ENCODE data around the gene PHKG2.

The PHKG2 gene

DNA sequence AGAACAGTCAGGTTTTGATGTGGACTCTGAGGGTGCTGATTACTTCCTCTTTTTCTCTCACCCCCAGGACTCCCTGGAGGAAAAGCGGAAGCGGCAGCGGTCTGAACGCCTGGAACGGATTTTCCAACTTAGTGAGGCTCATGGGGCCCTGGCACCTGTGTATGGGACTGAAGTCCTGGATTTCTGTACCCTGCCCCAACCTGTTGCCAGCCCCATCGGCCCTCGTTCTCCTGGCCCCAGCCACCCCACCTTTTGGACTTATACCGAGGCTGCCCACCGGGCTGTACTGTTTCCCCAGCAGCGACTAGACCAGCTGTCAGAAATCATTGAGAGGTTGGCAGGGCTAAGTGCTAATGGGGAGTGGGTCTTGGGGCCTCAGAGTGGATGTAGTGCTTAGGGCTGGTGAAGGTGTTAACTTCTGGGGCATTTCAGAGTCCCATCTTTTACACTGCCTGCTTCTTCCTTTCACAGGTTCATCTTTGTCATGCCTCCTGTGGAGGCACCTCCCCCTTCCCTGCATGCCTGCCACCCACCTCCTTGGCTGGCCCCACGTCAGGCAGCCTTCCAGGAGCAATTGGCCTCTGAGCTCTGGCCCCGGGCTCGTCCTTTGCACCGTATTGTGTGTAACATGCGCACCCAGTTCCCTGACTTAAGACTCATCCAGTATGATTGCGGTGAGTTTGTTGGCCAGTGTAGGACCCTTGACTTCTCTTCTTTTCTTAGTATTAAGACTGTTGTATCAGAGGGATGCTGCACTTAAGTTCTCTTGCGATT, 19.1 kb upstream of the PHKG2 start:
- Histone ChIP-seq H3K4me1 (ENCODE audit: control insufficient read depth, insufficient read depth, low read length) (peaks cover 12% of the 10 kb centered on the region), H3K4me3 (ENCODE audit: low read depth, low read length) (no peak overlapping the region), H3K27me3 (ENCODE audit: control insufficient read depth, insufficient read depth, low read length) (no peaks in the 10 kb centered on the region), H3K27ac (ENCODE audit: low read depth, low read length) (no peak overlapping the region), H3K9ac (ENCODE audit: low read length) (no peak overlapping the region), H3K36me3 (ENCODE audit: control insufficient read depth, insufficient read depth, low read length) (peaks cover 85% of the 10 kb centered on the region), H3K9me3 (ENCODE audit: control insufficient read depth, insufficient read depth, low read depth, low read length) (no peaks in the 10 kb centered on the region)

DNA sequence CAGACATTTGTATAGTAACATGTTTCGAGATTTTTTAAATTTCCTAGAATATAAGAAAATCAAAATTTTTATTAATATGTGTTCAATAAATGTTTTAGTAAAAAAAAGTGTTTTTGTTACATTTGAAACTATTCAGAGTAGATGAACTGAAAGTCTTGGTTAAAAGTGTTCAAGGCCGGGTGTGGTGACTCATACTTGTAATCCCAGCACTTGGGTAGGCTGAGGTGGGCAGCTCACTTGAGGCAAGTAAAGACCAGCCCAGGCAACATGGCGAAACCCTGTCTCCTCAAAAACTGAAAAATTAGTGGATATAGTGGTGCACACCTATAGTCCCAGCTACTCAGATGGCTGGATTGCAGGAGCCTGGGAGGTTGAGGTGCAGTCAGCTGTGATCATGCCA, 16.8 kb upstream of the PHKG2 start:
- Histone ChIP-seq H3K9ac (ENCODE audit: low read length) (no peak overlapping the region), H3K9me3 (ENCODE audit: control insufficient read depth, insufficient read depth, low read depth, low read length) (no peaks in the 10 kb centered on the region), H3K4me3 (ENCODE audit: low read depth, low read length) (no peak overlapping the region), H3K27me3 (ENCODE audit: control insufficient read depth, insufficient read depth, low read length) (no peaks in the 10 kb centered on the region), H3K36me3 (ENCODE audit: control insufficient read depth, insufficient read depth, low read length) (peaks cover 80% of the 10 kb centered on the region), H3K27ac (ENCODE audit: low read depth, low read length) (no peak overlapping the region), H3K4me1 (ENCODE audit: control insufficient read depth, insufficient read depth, low read length) (peaks cover 12% of the 10 kb centered on the region)

DNA sequence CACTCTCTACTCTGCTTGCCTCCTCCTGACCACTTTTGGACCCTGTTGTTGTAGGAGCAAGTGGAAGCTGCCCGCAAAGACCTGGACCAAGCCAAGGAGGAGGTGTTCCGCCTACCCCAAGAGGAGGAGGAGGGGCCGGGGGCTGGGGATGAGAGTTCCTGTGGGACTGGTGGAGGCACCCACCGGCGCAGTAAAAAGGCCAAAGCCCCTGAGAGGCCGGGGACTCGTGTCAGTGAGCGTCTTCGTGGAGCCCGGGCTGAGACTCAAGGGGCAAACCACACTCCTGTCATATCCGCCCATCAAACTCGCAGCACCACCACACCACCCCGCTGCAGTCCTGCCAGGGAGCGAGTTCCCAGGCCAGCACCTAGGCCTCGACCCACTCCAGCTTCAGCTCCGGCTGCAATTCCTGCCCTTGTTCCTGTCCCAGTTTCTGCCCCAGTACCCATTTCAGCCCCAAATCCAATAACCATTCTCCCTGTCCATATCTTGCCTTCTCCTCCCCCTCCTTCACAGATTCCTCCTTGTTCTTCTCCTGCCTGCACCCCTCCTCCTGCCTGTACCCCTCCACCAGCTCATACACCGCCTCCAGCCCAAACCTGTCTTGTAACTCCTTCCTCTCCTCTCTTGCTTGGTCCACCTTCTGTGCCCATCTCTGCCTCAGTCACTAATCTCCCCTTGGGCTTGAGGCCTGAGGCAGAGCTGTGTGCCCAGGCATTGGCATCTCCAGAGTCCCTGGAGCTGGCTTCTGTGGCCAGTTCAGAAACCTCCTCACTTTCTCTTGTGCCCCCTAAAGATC, 11.0 kb upstream of the PHKG2 start:
- Histone ChIP-seq H3K4me3 (ENCODE audit: low read depth, low read length) (no peak overlapping the region), H3K9me3 (ENCODE audit: control insufficient read depth, insufficient read depth, low read depth, low read length) (no peaks in the 10 kb centered on the region), H3K4me1 (ENCODE audit: control insufficient read depth, insufficient read depth, low read length) (peaks cover 18% of the 10 kb centered on the region; the same call in 1 of the 2 replicates), H3K27me3 (ENCODE audit: control insufficient read depth, insufficient read depth, low read length) (no peaks in the 10 kb centered on the region), H3K9ac (ENCODE audit: low read length) (no peak overlapping the region), H3K27ac (ENCODE audit: low read depth, low read length) (no peak overlapping the region), H3K36me3 (ENCODE audit: control insufficient read depth, insufficient read depth, low read length) (peaks cover 80% of the 10 kb centered on the region)

DNA sequence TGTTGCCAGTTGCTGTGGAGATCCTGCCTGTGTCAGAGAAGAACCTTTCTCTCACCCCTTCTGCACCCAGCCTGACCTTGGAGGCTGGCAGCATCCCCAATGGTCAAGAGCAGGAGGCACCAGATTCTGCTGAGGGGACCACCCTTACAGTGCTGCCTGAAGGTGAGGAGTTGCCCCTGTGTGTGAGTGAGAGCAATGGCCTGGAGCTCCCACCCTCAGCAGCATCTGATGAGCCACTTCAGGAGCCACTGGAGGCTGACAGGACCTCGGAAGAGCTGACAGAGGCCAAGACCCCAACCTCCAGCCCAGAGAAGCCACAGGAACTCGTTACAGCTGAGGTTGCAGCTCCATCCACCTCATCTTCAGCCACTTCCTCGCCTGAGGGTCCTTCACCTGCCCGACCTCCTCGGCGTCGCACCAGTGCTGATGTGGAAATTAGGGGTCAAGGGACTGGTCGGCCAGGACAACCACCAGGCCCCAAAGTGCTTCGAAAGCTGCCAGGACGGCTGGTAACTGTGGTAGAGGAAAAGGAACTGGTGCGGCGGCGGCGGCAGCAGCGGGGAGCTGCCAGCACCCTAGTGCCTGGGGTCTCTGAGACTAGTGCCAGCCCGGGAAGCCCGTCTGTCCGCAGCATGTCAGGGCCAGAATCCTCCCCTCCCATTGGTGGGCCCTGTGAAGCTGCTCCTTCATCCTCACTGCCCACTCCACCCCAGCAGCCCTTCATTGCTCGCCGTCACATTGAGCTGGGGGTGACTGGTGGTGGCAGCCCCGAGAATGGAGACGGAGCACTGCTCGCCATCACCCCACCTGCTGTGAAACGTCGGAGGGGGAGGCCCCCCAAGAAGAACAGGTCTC, 10.2 kb upstream of the PHKG2 start:
- Histone ChIP-seq H3K4me3 (ENCODE audit: low read depth, low read length) (no peak overlapping the region), H3K36me3 (ENCODE audit: control insufficient read depth, insufficient read depth, low read length) (peaks cover 75% of the 10 kb centered on the region), H3K9me3 (ENCODE audit: control insufficient read depth, insufficient read depth, low read depth, low read length) (no peaks in the 10 kb centered on the region), H3K4me1 (ENCODE audit: control insufficient read depth, insufficient read depth, low read length) (peaks cover 18% of the 10 kb centered on the region; the same call in 1 of the 2 replicates), H3K9ac (ENCODE audit: low read length) (no peak overlapping the region), H3K27ac (ENCODE audit: low read depth, low read length) (no peak overlapping the region), H3K27me3 (ENCODE audit: control insufficient read depth, insufficient read depth, low read length) (no peaks in the 10 kb centered on the region)

DNA sequence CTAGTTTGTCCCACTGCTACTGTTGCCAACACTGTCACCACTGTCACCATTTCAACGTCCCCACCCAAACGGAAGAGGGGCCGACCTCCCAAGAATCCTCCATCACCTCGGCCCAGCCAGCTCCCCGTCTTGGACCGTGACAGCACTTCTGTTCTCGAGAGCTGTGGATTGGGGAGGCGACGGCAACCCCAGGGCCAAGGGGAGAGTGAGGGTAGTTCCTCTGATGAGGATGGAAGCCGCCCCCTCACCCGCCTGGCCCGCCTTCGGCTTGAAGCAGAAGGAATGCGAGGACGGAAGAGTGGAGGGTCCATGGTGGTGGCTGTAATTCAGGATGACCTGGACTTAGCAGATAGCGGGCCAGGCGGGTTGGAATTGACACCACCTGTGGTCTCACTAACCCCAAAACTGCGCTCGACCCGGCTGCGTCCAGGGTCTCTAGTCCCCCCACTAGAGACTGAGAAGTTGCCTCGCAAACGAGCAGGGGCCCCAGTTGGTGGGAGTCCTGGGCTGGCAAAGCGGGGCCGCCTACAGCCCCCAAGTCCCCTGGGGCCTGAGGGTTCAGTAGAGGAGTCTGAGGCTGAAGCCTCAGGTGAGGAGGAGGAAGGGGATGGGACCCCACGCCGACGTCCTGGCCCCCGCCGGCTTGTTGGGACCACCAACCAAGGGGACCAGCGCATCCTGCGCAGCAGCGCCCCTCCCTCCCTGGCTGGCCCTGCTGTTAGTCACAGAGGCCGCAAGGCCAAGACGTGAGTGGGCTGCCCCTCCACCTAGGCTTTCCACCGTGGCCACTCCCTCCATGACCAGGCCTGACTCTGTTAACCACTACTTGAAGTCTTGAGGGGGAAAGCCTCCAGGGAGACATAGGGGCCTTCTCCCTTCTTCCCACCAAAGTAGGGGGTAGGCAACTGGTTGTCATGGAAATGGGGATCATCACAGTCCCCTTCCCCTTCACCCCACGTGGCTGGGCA, 9.0 kb upstream of the PHKG2 start:
- H3K4me1 ChIP-seq (ENCODE audit: control insufficient read depth, insufficient read depth, low read length): peaks cover 18% of the 10 kb centered on the region; the same call in 1 of the 2 replicates
- peaks cover 71% of the 10 kb centered on the region for H3K36me3 ChIP-seq (ENCODE audit: control insufficient read depth, insufficient read depth, low read length)
- H3K9me3 ChIP-seq (ENCODE audit: control insufficient read depth, insufficient read depth, low read depth, low read length): no peaks in the 10 kb centered on the region
- H3K27me3 ChIP-seq (ENCODE audit: control insufficient read depth, insufficient read depth, low read length): no peaks in the 10 kb centered on the region
- no peak overlapping the region for H3K4me3 ChIP-seq (ENCODE audit: low read depth, low read length)
- no peak overlapping the region for H3K27ac ChIP-seq (ENCODE audit: low read depth, low read length)
- no peak overlapping the region for H3K9ac ChIP-seq (ENCODE audit: low read length)

DNA sequence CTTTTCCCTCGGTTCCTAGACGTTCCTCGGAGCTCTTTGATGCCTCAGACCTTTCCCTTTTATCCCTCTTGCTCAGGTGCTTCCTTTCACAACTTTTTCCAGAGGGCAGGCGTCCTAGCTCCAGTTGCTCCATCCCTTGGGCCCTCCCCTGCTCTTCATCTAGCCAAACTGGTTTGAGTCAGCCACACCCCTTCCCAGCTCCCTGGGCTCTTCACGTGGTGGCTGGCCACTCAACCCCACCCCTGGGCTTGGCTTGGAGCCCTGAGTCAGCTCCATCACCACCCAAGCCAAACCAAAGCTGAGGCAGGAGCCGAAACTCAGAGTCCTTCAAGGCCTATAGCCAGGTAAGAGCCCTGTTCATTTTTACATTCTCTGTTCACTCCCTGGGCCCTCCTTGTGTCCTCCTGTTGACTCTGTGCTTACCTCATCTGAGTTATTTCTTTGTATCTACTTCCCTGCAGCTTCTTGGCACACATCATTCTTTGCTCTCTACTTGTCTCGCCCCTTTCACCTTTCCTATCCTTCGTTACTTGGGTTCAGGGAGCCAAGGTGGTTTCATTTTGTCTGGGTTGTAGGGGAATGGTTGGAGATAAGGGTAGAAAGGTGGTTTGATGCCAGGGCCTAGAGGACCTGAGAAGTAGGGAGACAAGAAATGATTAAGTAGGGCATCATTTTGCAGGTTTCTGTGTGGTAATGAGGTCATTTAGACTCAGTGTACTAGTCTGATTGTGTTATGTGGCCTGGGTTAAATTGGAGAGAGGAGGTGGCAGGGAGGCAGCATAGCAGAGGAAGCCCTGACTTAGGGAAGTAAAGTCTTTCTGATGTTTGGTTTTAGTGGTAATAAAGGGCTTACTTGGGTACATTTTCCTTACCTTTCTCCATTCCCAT, 7.6 kb upstream of the PHKG2 start:
- Histone ChIP-seq H3K36me3 (ENCODE audit: control insufficient read depth, insufficient read depth, low read length) (peaks cover 73% of the 10 kb centered on the region), H3K27ac (ENCODE audit: low read depth, low read length) (no peak overlapping the region), H3K27me3 (ENCODE audit: control insufficient read depth, insufficient read depth, low read length) (no peaks in the 10 kb centered on the region), H3K9me3 (ENCODE audit: control insufficient read depth, insufficient read depth, low read depth, low read length) (no peaks in the 10 kb centered on the region), H3K4me1 (ENCODE audit: control insufficient read depth, insufficient read depth, low read length) (peaks cover 18% of the 10 kb centered on the region; the same call in 1 of the 2 replicates), H3K9ac (ENCODE audit: low read length) (peak overlapping the region; percentile 54), H3K4me3 (ENCODE audit: low read depth, low read length) (peak overlapping the region; percentile 27; the same call in 1 of the 2 replicates)

DNA sequence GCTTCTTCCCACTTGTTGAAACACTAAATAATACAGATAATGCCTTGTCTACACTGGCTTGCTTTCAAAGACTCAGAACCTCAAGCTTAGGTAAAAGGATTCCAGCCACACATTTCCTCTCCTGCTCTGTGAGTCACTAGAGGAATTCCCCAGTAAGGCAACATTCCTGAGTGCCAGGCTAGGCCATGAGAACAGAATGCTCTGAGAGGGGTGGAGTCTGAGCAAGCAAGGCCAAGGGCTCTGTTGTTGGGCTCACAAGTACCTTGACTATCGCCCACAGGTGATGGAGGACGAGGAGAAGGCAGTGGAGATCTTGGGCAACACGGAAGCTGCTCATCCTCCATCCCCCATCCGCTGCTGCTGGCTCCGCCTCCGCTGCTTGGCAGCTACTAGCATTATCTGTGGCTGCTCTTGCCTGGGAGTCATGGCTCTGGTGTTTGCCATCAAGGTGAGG, 6.7 kb upstream of the PHKG2 start:
- H3K27me3 ChIP-seq (ENCODE audit: control insufficient read depth, insufficient read depth, low read length): no peaks in the 10 kb centered on the region
- H3K9me3 ChIP-seq (ENCODE audit: control insufficient read depth, insufficient read depth, low read depth, low read length): no peaks in the 10 kb centered on the region
- peak overlapping the region; percentile 54 for H3K9ac ChIP-seq (ENCODE audit: low read length)
- peaks cover 18% of the 10 kb centered on the region; the same call in 1 of the 2 replicates for H3K4me1 ChIP-seq (ENCODE audit: control insufficient read depth, insufficient read depth, low read length)
- H3K36me3 ChIP-seq (ENCODE audit: control insufficient read depth, insufficient read depth, low read length): peaks cover 64% of the 10 kb centered on the region
- no peak overlapping the region for H3K27ac ChIP-seq (ENCODE audit: low read depth, low read length)
- no peak overlapping the region for H3K4me3 ChIP-seq (ENCODE audit: low read depth, low read length)

DNA sequence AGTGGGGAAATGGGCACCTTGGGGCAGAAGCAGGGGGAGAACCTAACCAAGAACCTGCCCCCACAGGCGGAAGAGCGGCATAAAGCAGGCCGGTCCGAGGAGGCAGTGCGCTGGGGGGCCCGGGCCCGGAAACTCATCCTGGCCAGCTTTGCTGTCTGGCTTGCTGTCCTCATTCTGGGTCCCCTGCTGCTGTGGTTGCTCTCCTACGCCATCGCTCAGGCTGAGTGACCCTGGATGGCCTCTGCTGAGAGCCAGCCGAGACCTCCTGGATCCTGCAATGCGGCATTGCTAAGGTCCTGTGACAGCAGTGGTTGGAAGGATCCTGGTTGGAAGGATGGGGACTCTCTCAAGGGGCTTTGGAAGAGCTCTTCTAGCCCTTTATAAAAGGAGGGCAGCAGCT, 4.5 kb upstream of the PHKG2 start:
- no peak overlapping the region for H3K4me3 ChIP-seq (ENCODE audit: low read depth, low read length)
- no peak overlapping the region for H3K9ac ChIP-seq (ENCODE audit: low read length)
- H3K27ac ChIP-seq (ENCODE audit: low read depth, low read length): no peak overlapping the region
- H3K9me3 ChIP-seq (ENCODE audit: control insufficient read depth, insufficient read depth, low read depth, low read length): no peaks in the 10 kb centered on the region
- peaks cover 24% of the 10 kb centered on the region; the same call in 1 of the 2 replicates for H3K4me1 ChIP-seq (ENCODE audit: control insufficient read depth, insufficient read depth, low read length)
- peaks cover 42% of the 10 kb centered on the region for H3K36me3 ChIP-seq (ENCODE audit: control insufficient read depth, insufficient read depth, low read length)
- H3K27me3 ChIP-seq (ENCODE audit: control insufficient read depth, insufficient read depth, low read length): no peaks in the 10 kb centered on the region

DNA sequence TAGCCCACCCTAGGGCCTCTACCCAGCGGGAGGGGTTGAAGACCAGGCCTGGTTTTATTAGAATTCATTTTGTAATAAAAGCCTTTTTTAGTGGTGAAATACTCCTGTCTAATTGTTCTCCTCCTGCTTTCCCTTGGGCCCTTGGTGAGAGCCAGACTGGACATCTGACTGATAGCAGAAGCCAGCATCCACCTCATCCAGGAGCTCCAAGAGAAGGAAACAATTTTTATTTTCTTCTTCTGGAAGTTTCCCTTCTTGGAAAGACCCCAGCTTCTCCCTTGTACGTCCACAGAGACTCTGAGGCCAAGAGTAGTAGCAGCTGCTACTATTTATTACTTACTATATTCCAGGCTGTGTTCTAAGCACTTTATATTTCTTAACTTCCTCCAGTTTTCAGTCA, 4.0 kb upstream of the PHKG2 start:
- Histone ChIP-seq H3K9me3 (ENCODE audit: control insufficient read depth, insufficient read depth, low read depth, low read length) (no peaks in the 10 kb centered on the region), H3K27me3 (ENCODE audit: control insufficient read depth, insufficient read depth, low read length) (no peaks in the 10 kb centered on the region), H3K9ac (ENCODE audit: low read length) (no peak overlapping the region), H3K36me3 (ENCODE audit: control insufficient read depth, insufficient read depth, low read length) (peaks cover 37% of the 10 kb centered on the region), H3K4me3 (ENCODE audit: low read depth, low read length) (no peak overlapping the region), H3K4me1 (ENCODE audit: control insufficient read depth, insufficient read depth, low read length) (peaks cover 24% of the 10 kb centered on the region; the same call in 1 of the 2 replicates), H3K27ac (ENCODE audit: low read depth, low read length) (no peak overlapping the region)

All from HUES6 (cell line).